NAMALWA (cell line): ENCODE results near the gene CHKA.

Experiments used
- DNase-seq: peaks from one replicate; pipeline ENCODE4 v3.0.0-alpha.2; 2015; ENCODE audit warnings: low spot score

The CHKA gene

GRCh38 chr11:68071281-68072048 lies 49.7 kb downstream of the CHKA start:
- DNase-seq, result no peak

GRCh38 chr11:68067991-68068390 lies 53.2 kb downstream of the CHKA start:
- DNase-seq, result no peak

- no peak for DNase-seq
These were observed 54.4 kb downstream of the CHKA start for GRCh38 chr11:68066742-68067141.

GRCh38 chr11:68065841-68066240 lies 55.3 kb downstream of the CHKA start:
- no peak for DNase-seq

- no peak for DNase-seq
These were observed 56.3 kb downstream of the CHKA start for GRCh38 chr11:68064926-68065325.

- DNase-seq, result no peak
These were observed 59.7 kb downstream of the CHKA start for GRCh38 chr11:68061508-68061907.

GRCh38 chr11:68057807-68058206 lies 63.4 kb downstream of the CHKA start:
- no peak for DNase-seq

GRCh38 chr11:68056317-68057285 lies 64.6 kb downstream of the CHKA start:
- no peak for DNase-seq

GRCh38 chr11:68053981-68054812 lies 67.0 kb downstream of the CHKA start:
- DNase-seq, result no peak

GRCh38 chr11:68053117-68053516 lies 68.1 kb downstream of the CHKA start:
- no peak for DNase-seq

GRCh38 chr11:68052137-68052873 lies 68.9 kb downstream of the CHKA start:
- no peak for DNase-seq

GRCh38 chr11:68051191-68052136 lies 69.7 kb downstream of the CHKA start:
- no peak for DNase-seq

- no peak for DNase-seq
These were observed 70.8 kb downstream of the CHKA start for GRCh38 chr11:68050371-68050841.

- DNase-seq, result no peak
These were observed 71.4 kb downstream of the CHKA start for GRCh38 chr11:68049509-68050370.

GRCh38 chr11:68048681-68049508 lies 72.3 kb downstream of the CHKA start:
- DNase-seq, result no peak

GRCh38 chr11:68047437-68048290 lies 73.5 kb downstream of the CHKA start:
- no peak for DNase-seq

GRCh38 chr11:68044898-68045351 lies 76.3 kb downstream of the CHKA start:
- DNase-seq, result no peak
